Sigmoid colon (tissue), 7 donors: ENCODE results near the gene SRBD1. TPM values are rescaled to one million over a fixed set of nuclear protein-coding genes. Genes with fewer than 3 reads are reported as not detected.

ENCODE experiments used
- DNase-seq: peaks from one replicate; pipeline ENCODE4 v3.0.0-alpha.2; 2019
- H3K27ac ChIP-seq, 4 donors: fragments of 200-600 bp; sonication (generic); one replicate each; pipeline ENCODE4 v1.5.1; 2016 to 2019; ENCODE audit warnings: mild to moderate bottlenecking in 1 of 4
- H3K27me3 ChIP-seq, 3 donors: fragments of 200-600 bp; sonication (generic); one replicate each; pipeline ENCODE4 v1.5.1; 2019; ENCODE audit warnings: mild to moderate bottlenecking in 1 of 3
- H3K36me3 ChIP-seq, 4 donors: fragments of 200-600 bp; sonication (generic); one replicate each; pipeline ENCODE4 v1.5.1; 2016 to 2019
- H3K4me1 ChIP-seq, 4 donors: fragments of 200-600 bp; sonication (generic); one replicate each; pipeline ENCODE4 v1.5.1; 2017 to 2019
- H3K4me3 ChIP-seq, 4 donors: fragments of 200-600 bp; sonication (generic); one replicate each; pipeline ENCODE4 v1.5.1; 2017 to 2019; ENCODE audit warnings: mild to moderate bottlenecking in 2 of 4, moderate library complexity in 1 of 4
- H3K9me3 ChIP-seq, 4 donors: fragments of 200-600 bp in 3 of 4; sonication (generic) in 3 of 4; one replicate each; pipeline versions ENCODE4 v1.5.1 to v1.6.1; 2013 to 2019
- EP300 ChIP-seq, 4 donors: sonication (generic); formaldehyde crosslinking; IDR thresholded peaks; one replicate each; pipeline ENCODE4 v1.6.1; 2017; ENCODE audit warnings: antibody characterized with exemption in 4 of 4
- POLR2A ChIP-seq, 2 donors: fragments of 450-650 bp; IDR thresholded peaks; one replicate each; pipeline ENCODE4 v1.6.1; 2016; ENCODE audit warnings: antibody characterized with exemption in 2 of 2, mild to moderate bottlenecking in 2 of 2, moderate library complexity in 2 of 2
- POLR2AphosphoS5 ChIP-seq, 4 donors: sonication (generic); formaldehyde crosslinking; IDR thresholded peaks; one replicate each; pipeline ENCODE4 v1.6.1; 2017; ENCODE audit warnings: antibody characterized with exemption in 4 of 4
- WGBS, 2 donors: extraction: QIAGEN DNeasy Blood & Tissue Kit; methylation state at CpG; one replicate each; pipeline ENCODE4 v1.1.7; 2013; 5-methylcytosine and 5-hydroxymethylcytosine counted together
- intact Hi-C: fragments of 100-400 bp; cut with DNase I; formaldehyde crosslinking; loops from one replicate; pipeline ENCODE4 v1.15.1; 2023
- polyA plus RNA-seq, 3 donors: library from polyadenylated mRNA; stranded (reverse); fragments of 200-250 nt; gene quantifications; one replicate each; pipeline ENCODE4 v1.2.3, GENCODE V29; 2013
- total RNA-seq, 4 donors: library from RNA; depleted of rRNA; stranded (reverse); fragments of >200 nt; gene quantifications; one replicate each; pipeline ENCODE4 v1.1.0, GENCODE V29; 2016
- TF ChIP-seq, protein P1 (sequence below), 4 experiments: fragments of 450-650 bp in 3 of 4; fragments of 200-600 bp in 1 of 4; IDR thresholded peaks; one replicate each; pipeline ENCODE4 v1.5.1; 2016 to 2019; ENCODE audit warnings: antibody characterized with exemption in 4 of 4, mild to moderate bottlenecking in 3 of 4, moderate library complexity in 2 of 4
- donor health status: healthy with polysubstance abuse.
- donor health status: Bipolar disorder and iron deficiency.
- donor health status: healthy.

SRBD1 gene
- total and polyA plus RNA-seq, 7 donors = 9.0 to 31.4 (median 16.0) TPM

DNA sequence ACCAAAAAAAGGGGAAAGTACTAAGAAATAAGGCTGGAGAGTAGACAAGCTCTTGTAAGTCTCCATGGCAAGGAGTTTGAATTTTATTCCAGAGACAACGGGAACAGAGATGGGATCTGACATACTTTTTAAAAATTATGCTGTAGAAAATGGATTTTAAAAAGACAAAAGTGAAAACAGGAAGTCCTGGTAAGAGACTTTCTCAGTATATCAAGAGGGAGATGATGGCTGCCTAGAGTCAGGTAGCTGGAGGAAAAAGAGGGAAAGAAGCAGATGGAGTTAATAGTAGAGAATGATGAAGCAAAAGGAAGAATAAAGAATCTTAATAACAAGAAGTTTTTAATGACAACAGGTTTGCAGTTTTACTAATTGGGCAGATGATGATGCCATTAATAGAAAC lies 168.1 kb downstream of the SRBD1 start:
- Histone ChIP-seq H3K27me3 (no peaks in the 10 kb centered on the region), H3K36me3 (no peaks in the 10 kb centered on the region), H3K4me1 (no peaks in the 10 kb centered on the region), H3K4me3 (no peak overlapping the region), H3K27ac (no peak overlapping the region), H3K9me3 (no peaks in the 10 kb centered on the region)
- no peak for DNase-seq
- 85 to 91% methylated on average over 1 of the region's 1 CpG for WGBS, 2 donors
- TF ChIP-seq, protein P1, sequence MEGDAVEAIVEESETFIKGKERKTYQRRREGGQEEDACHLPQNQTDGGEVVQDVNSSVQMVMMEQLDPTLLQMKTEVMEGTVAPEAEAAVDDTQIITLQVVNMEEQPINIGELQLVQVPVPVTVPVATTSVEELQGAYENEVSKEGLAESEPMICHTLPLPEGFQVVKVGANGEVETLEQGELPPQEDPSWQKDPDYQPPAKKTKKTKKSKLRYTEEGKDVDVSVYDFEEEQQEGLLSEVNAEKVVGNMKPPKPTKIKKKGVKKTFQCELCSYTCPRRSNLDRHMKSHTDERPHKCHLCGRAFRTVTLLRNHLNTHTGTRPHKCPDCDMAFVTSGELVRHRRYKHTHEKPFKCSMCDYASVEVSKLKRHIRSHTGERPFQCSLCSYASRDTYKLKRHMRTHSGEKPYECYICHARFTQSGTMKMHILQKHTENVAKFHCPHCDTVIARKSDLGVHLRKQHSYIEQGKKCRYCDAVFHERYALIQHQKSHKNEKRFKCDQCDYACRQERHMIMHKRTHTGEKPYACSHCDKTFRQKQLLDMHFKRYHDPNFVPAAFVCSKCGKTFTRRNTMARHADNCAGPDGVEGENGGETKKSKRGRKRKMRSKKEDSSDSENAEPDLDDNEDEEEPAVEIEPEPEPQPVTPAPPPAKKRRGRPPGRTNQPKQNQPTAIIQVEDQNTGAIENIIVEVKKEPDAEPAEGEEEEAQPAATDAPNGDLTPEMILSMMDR (IDR thresholded peaks at IDR 0.05) = no peak
- no peak for TF ChIP-seq POLR2AphosphoS5 (IDR thresholded peaks at IDR 0.05)
- TF ChIP-seq EP300 (IDR thresholded peaks at IDR 0.05) = no peak
- intact Hi-C loops = no loop called here

DNA sequence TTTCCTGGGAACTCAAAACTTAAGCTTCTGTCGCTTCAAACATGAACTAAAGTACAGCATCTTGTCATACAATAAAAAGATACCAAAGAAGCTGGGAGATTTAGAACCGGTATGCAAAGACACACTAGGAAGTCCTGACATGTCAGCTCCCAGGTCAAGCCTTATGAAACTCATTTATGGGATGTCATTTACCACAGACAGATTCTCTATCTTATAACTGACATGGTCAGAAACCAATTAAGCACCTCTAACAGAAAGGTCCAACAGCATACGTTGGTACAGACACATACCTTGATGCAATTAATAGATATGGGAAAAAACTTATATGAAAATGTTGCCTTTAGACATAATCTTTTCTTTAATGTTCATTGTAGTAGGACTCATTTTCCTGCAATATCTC lies 169.0 kb downstream of the SRBD1 start:
- TF ChIP-seq EP300 (IDR thresholded peaks at IDR 0.05) (no peak), POLR2AphosphoS5 (IDR thresholded peaks at IDR 0.05) (no peak), POLR2A (IDR thresholded peaks at IDR 0.05) (no peak)
- TF ChIP-seq, protein P1 (IDR thresholded peaks at IDR 0.05) = no peak
- no peaks in the 10 kb centered on the region for H3K36me3 ChIP-seq
- H3K27ac ChIP-seq = no peak overlapping the region
- H3K27me3 ChIP-seq = no peaks in the 10 kb centered on the region
- 95 to 97% methylated on average over 3 of the region's 3 CpGs for WGBS, 2 donors
- intact Hi-C loops = no loop called here
- H3K9me3 ChIP-seq = no peaks in the 10 kb centered on the region
- no peak overlapping the region for H3K4me3 ChIP-seq
- no peaks in the 10 kb centered on the region for H3K4me1 ChIP-seq
- DNase-seq = no peak

GRCh38 chr2:45441571-45441970 lies 169.5 kb downstream of the SRBD1 start:
- Histone ChIP-seq H3K27ac (no peak overlapping the region), H3K4me1 (no peaks in the 10 kb centered on the region), H3K27me3 (no peaks in the 10 kb centered on the region), H3K9me3 (no peaks in the 10 kb centered on the region), H3K4me3 (no peak overlapping the region), H3K36me3 (no peaks in the 10 kb centered on the region)
- WGBS, 2 donors = 95 to 96% methylated on average over 3 of the region's 3 CpGs
- DNase-seq = no peak
- intact Hi-C loops = no loop called here
- TF ChIP-seq POLR2AphosphoS5 (IDR thresholded peaks at IDR 0.05) (no peak), EP300 (IDR thresholded peaks at IDR 0.05) (no peak), POLR2A (IDR thresholded peaks at IDR 0.05) (no peak)
- TF ChIP-seq, protein P1 (IDR thresholded peaks at IDR 0.05) = no peak

GRCh38 chr2:45439788-45440773 lies 171.0 kb downstream of the SRBD1 start:
- H3K27ac ChIP-seq = no peak overlapping the region
- H3K9me3 ChIP-seq = no peaks in the 10 kb centered on the region
- H3K4me3 ChIP-seq = no peak overlapping the region
- H3K27me3 ChIP-seq = no peaks in the 10 kb centered on the region
- 83 to 89% methylated on average over 6 of the region's 6 CpGs for WGBS, 2 donors
- peaks cover 0 to 7% (median 4%) of the 10 kb centered on the region in 4 donors for H3K4me1 ChIP-seq
- intact Hi-C loops = no loop called here
- DNase-seq = no peak
- no peaks in the 10 kb centered on the region for H3K36me3 ChIP-seq
- TF ChIP-seq EP300 (IDR thresholded peaks at IDR 0.05) = no peak

- Histone ChIP-seq H3K9me3 (no peaks in the 10 kb centered on the region), H3K27ac (no peak overlapping the region), H3K4me3 (no peak overlapping the region), H3K36me3 (no peaks in the 10 kb centered on the region), H3K4me1 (peaks cover 0 to 15% (median 8%) of the 10 kb centered on the region in 4 donors), H3K27me3 (no peaks in the 10 kb centered on the region)
- 50 to 81% methylated on average over 3 of the region's 3 CpGs for WGBS, 2 donors
- intact Hi-C loops = no loop called here
- TF ChIP-seq POLR2A (IDR thresholded peaks at IDR 0.05) (no peak), EP300 (IDR thresholded peaks at IDR 0.05) (no peak)
- DNase-seq = no peak
Measured at GRCh38 chr2:45438872-45439665, 172.0 kb downstream of the SRBD1 start.
